IMR-90 (cell line): ENCODE results near the gene BCL2L1. TPM values are rescaled to one million over a fixed set of nuclear protein-coding genes. Genes with fewer than 3 reads are reported as not detected.
A peak's percentile ranks its signal among the peaks of the same experiment; 100 is the strongest.

Experiments
- ATAC-seq: fragments of 200-7000 bp; cut with Tn5 transposase; 2 replicates; pipeline ENCODE4 v1.9.1; 2020; ENCODE audit warnings: low read depth, mild to moderate bottlenecking, moderate library complexity
- BruUV-seq: library from RNA; stranded (reverse); fragments of 400-500 nt; replicated peaks from 2 replicates; lab custom pipeline; 2021; lab: Mats Ljungman, UMichigan
- CTCF ChIA-PET: fragments of 300-600 bp; formaldehyde crosslinking; extraction: SDS; loops from one replicate; lab custom pipeline; 2021; ENCODE audit warnings: antibody characterized with exemption; lab: Yijun Ruan, JAX
- POLR2A ChIA-PET: fragments of 300-600 bp; sonication (Branson Sonifier 250); formaldehyde crosslinking; loops from one replicate; lab custom pipeline; 2022; ENCODE audit warnings: antibody characterized with exemption; ENCODE audit not compliant: unreplicated experiment; lab: Charles Lee
- DNase-seq: peaks from one replicate; pipeline ENCODE4 v3.0.0; 2013
- H2AFZ ChIP-seq: replicated peaks from 2 replicates; pipeline ENCODE3; 2013; ENCODE audit warnings: low read length, mild to moderate bottlenecking; ENCODE audit not compliant: poor library complexity
- H2AK5ac ChIP-seq: 2 replicates; pipeline ENCODE4 v1.6.1; 2013; ENCODE audit warnings: low read depth, low read length, inconsistent platforms
- H2AK9ac ChIP-seq: replicated peaks from 2 replicates; pipeline ENCODE3; 2013; ENCODE audit warnings: mild to moderate bottlenecking, low read depth, low read length, moderate library complexity; ENCODE audit not compliant: poor library complexity
- H2BK120ac ChIP-seq: 2 replicates; pipeline ENCODE4 v1.6.1; 2013; ENCODE audit warnings: low read depth, low read length, inconsistent platforms
- H2BK15ac ChIP-seq: 3 replicates; pipeline ENCODE4 v1.6.1; 2013; ENCODE audit warnings: low read depth, low read length, inconsistent platforms
- H2BK20ac ChIP-seq: 2 replicates; pipeline ENCODE4 v1.6.1; 2013; ENCODE audit warnings: low read depth, mild to moderate bottlenecking, inconsistent platforms, low read length, moderate library complexity
- H2BK5ac ChIP-seq: 2 replicates; pipeline ENCODE4 v1.6.1; 2013; ENCODE audit warnings: mild to moderate bottlenecking, low read depth, low read length, inconsistent platforms; ENCODE audit not compliant: poor library complexity, severe bottlenecking
- H3K14ac ChIP-seq: replicated peaks from 2 replicates; pipeline ENCODE4 v1.6.1; 2013; ENCODE audit warnings: low read depth, low read length, inconsistent platforms
- H3K18ac ChIP-seq: 2 replicates; pipeline ENCODE4 v1.6.1; 2013; ENCODE audit warnings: low read depth, low read length, control low read depth
- H3K23ac ChIP-seq: 2 replicates; pipeline ENCODE4 v1.6.1; 2013; ENCODE audit warnings: low read depth, low read length, inconsistent platforms
- H3K27ac ChIP-seq: 2 replicates; pipeline ENCODE4 v1.5.1; 2013; ENCODE audit warnings: mild to moderate bottlenecking, control low read depth, low read length; ENCODE audit not compliant: insufficient read depth
- H3K27me3 ChIP-seq: 2 replicates; pipeline ENCODE4 v1.6.1; 2013; ENCODE audit warnings: low read length; ENCODE audit not compliant: control insufficient read depth, insufficient read depth
- H3K36me3 ChIP-seq: 2 replicates; pipeline ENCODE4 v1.6.1; 2013; ENCODE audit warnings: low read length, mixed read lengths; ENCODE audit not compliant: control insufficient read depth, insufficient read depth
- H3K4ac ChIP-seq: 2 replicates; pipeline ENCODE4 v1.6.1; 2013; ENCODE audit warnings: low read depth, low read length, inconsistent platforms
- H3K4me1 ChIP-seq: 2 replicates; pipeline ENCODE4 v1.6.1; 2013; ENCODE audit warnings: low read length, mixed read lengths; ENCODE audit not compliant: control insufficient read depth, insufficient read depth
- H3K4me2 ChIP-seq: 2 replicates; pipeline ENCODE4 v1.6.1; 2013; ENCODE audit warnings: low read depth, mild to moderate bottlenecking, control low read depth, low read length, moderate library complexity
- H3K4me3 ChIP-seq: 2 replicates; pipeline ENCODE4 v1.5.1; 2013; ENCODE audit warnings: low read depth, mild to moderate bottlenecking, control low read depth, low read length, moderate library complexity; ENCODE audit not compliant: insufficient read depth
- H3K56ac ChIP-seq: 2 replicates; pipeline ENCODE4 v1.6.1; 2013; ENCODE audit warnings: low read length, inconsistent platforms; ENCODE audit not compliant: insufficient read depth; ENCODE audit errors: extremely low read depth
- H3K79me1 ChIP-seq, 2 experiments: 2 replicates each; pipeline ENCODE4 v1.6.1; 2013; ENCODE audit warnings: low read length in 2 of 2, inconsistent platforms in 1 of 2, low read depth in 1 of 2
- H3K9ac ChIP-seq: 2 replicates; pipeline ENCODE4 v1.6.1; 2013; ENCODE audit warnings: low read depth, low read length, control low read depth
- H3K9me1 ChIP-seq: 2 replicates; pipeline ENCODE4 v1.6.1; 2013; ENCODE audit warnings: low read length, inconsistent platforms; ENCODE audit not compliant: insufficient read depth
- H3K9me3 ChIP-seq: 2 replicates; pipeline ENCODE4 v1.6.1; 2013; ENCODE audit warnings: low read length; ENCODE audit not compliant: control insufficient read depth, insufficient read depth
- H4K20me1 ChIP-seq: 2 replicates; pipeline ENCODE4 v1.6.1; 2013; ENCODE audit warnings: low read length, inconsistent platforms; ENCODE audit not compliant: insufficient read depth
- H4K5ac ChIP-seq: 2 replicates; pipeline ENCODE4 v1.6.1; 2013; ENCODE audit warnings: mild to moderate bottlenecking, low read depth, low read length, control low read depth
- H4K8ac ChIP-seq, 2 experiments: 2 replicates each; pipeline ENCODE4 v1.6.1; 2013; ENCODE audit warnings: low read depth in 2 of 2, low read length in 2 of 2, control low read depth in 1 of 2, inconsistent platforms in 1 of 2
- H4K91ac ChIP-seq: 2 replicates; pipeline ENCODE4 v1.6.1; 2013; ENCODE audit warnings: low read depth, low read length, inconsistent platforms; ENCODE audit not compliant: insufficient read depth
- BHLHE40 ChIP-seq: fragments of 150-350 bp; IDR thresholded peaks from 2 replicates; pipeline ENCODE4 v1.6.1; 2016; ENCODE audit warnings: mild to moderate bottlenecking, low read depth, low read length
- CEBPB ChIP-seq: IDR thresholded peaks from 2 replicates; pipeline ENCODE4 v1.6.1; 2012; ENCODE audit warnings: low read depth, low read length, improper control_type of control experiment
- CHD1 ChIP-seq: IDR thresholded peaks from 2 replicates; pipeline ENCODE4 v1.6.1; 2012; ENCODE audit warnings: low read depth, low read length, improper control_type of control experiment
- CTCF ChIP-seq: conservative IDR thresholded peaks from 2 replicates; pipeline ENCODE4 v1.5.1; 2012; ENCODE audit warnings: mild to moderate bottlenecking, low read depth, low read length, improper control_type of control experiment
- ELK1 ChIP-seq: fragments of 150-350 bp; IDR thresholded peaks from 2 replicates; pipeline ENCODE4 v1.6.1; 2016; ENCODE audit warnings: low read depth, mild to moderate bottlenecking, low read length, moderate library complexity, borderline replicate concordance
- FOS ChIP-seq: fragments of 150-350 bp; IDR thresholded peaks from 2 replicates; pipeline ENCODE4 v1.6.1; 2016; ENCODE audit warnings: low read depth, low read length
- MAFK ChIP-seq: IDR thresholded peaks from 2 replicates; pipeline ENCODE4 v1.6.1; 2012; ENCODE audit warnings: low read depth, low read length, improper control_type of control experiment
- MAZ ChIP-seq: IDR thresholded peaks from 2 replicates; pipeline ENCODE4 v1.6.1; 2012; ENCODE audit warnings: low read depth, mild to moderate bottlenecking, low read length, improper control_type of control experiment, moderate library complexity, borderline replicate concordance
- MXI1 ChIP-seq: IDR thresholded peaks from 2 replicates; pipeline ENCODE4 v1.6.1; 2012; ENCODE audit warnings: low read depth, mild to moderate bottlenecking, low read length, moderate library complexity, borderline replicate concordance
- NFE2L2 ChIP-seq: fragments of 150-350 bp; IDR thresholded peaks from 2 replicates; pipeline ENCODE4 v1.6.1; 2016; ENCODE audit warnings: low read depth, mild to moderate bottlenecking, low read length
- POLR2A ChIP-seq: IDR thresholded peaks from 2 replicates; pipeline ENCODE4 v1.6.1; 2012; ENCODE audit warnings: mild to moderate bottlenecking, low read depth, low read length
- RAD21 ChIP-seq: IDR thresholded peaks from 2 replicates; pipeline ENCODE4 v1.6.1; 2012; ENCODE audit warnings: low read length, improper control_type of control experiment
- RCOR1 ChIP-seq: IDR thresholded peaks from 2 replicates; pipeline ENCODE4 v1.6.1; 2012; ENCODE audit warnings: mild to moderate bottlenecking, low read length, improper control_type of control experiment; ENCODE audit not compliant: insufficient replicate concordance
- RFX5 ChIP-seq: IDR thresholded peaks from 2 replicates; pipeline ENCODE4 v1.8.0; 2012; ENCODE audit warnings: low read depth, mild to moderate bottlenecking, low read length, moderate library complexity
- SMC3 ChIP-seq: fragments of 150-350 bp; IDR thresholded peaks from 2 replicates; pipeline ENCODE4 v1.6.1; 2016; ENCODE audit warnings: low read depth, mild to moderate bottlenecking, antibody characterized with exemption, low read length, moderate library complexity
- USF2 ChIP-seq: fragments of 150-350 bp; IDR thresholded peaks from 2 replicates; pipeline ENCODE4 v1.6.1; 2017; ENCODE audit warnings: mild to moderate bottlenecking, antibody characterized with exemption, low read length, low read depth
- WGBS, 2 experiments: methylation state at CpG; one replicate each; pipeline versions ENCODE4 v1.1.5 to v1.1.7; 2013; ENCODE audit warnings: missing lambda C conversion rate in 2 of 2; ENCODE audit not compliant: insufficient read length in 1 of 2; ENCODE audit errors: extremely low coverage in 2 of 2; 5-methylcytosine and 5-hydroxymethylcytosine counted together
- dilution Hi-C: fragments of 300-500 bp; cut with HindIII; formaldehyde crosslinking; loops from one replicate; pipeline ENCODE4 v1.14.3; 2018; ENCODE audit warnings: low sequenced_read_pairs; ENCODE audit not compliant: unreplicated experiment
- in situ Hi-C: fragments of 300-500 bp; cut with MboI; formaldehyde crosslinking; loops from 3 replicates; pipeline ENCODE4 v1.14.3; 2019; ENCODE audit warnings: low sequenced_read_pairs, inconsistent platforms, mixed read lengths
- intact Hi-C: fragments of 100-400 bp; cut with micrococcal nuclease; formaldehyde crosslinking; loops from 2 replicates; pipeline ENCODE4 v1.10.0; 2022
- polyA plus RNA-seq, 3 experiments: library from polyadenylated mRNA; depleted of rRNA; stranded (reverse); fragments of >200 nt; gene quantifications; 2 replicates each; pipeline ENCODE4 v1.2.3, GENCODE V29; 2012; ENCODE audit warnings: low replicate concordance in 1 of 3
- total RNA-seq: library from RNA; depleted of rRNA; stranded (reverse); fragments of >200 nt; gene quantifications from 2 replicates; pipeline ENCODE4 v1.2.3, GENCODE V29; 2012

BCL2L1 gene
- total and polyA plus RNA-seq, 2 of the 4 experiments (the other 2 are of a cell fraction) = 40.2 to 41.9 TPM

- Histone ChIP-seq H2AFZ (no peak overlapping the region), H4K8ac (no peak overlapping the region), H2BK20ac (no peak overlapping the region), H3K4me1 (no peaks in the 10 kb centered on the region), H3K9me1 (no peaks in the 10 kb centered on the region; the same call in 1 of the 2 replicates), H4K20me1 (no peaks in the 10 kb centered on the region), H2BK120ac (no peak overlapping the region), H3K27me3 (no peaks in the 10 kb centered on the region), H3K9ac (no peak overlapping the region), H3K9me3 (no peaks in the 10 kb centered on the region), H4K5ac (no peak overlapping the region), H3K18ac (no peak overlapping the region), H3K4ac (no peak overlapping the region), H2AK5ac (peak overlapping the region; percentile 5; the same call in 1 of the 2 replicates), H3K4me3 (no peak overlapping the region), H3K56ac (no peak overlapping the region), H3K36me3 (no peaks in the 10 kb centered on the region), H3K14ac (0 out of 2 replicates have a peak overlapping the region, but pooled peaks have one; percentile 47), H2AK9ac (no peak overlapping the region), H3K23ac (no peak overlapping the region), H3K79me1 (no peaks in the 10 kb centered on the region), H3K4me2 (no peak overlapping the region), H2BK15ac (no peak overlapping the region), H2BK5ac (no peak overlapping the region), H3K27ac (no peak overlapping the region; the same call in 1 of the 2 replicates), H4K91ac (no peak overlapping the region)
- intact Hi-C loops = no loop called here
- CTCF ChIA-PET = no interaction called here
- BruUV-seq = no TSS peak
- in situ Hi-C loops = no loop called here
- no peak for ATAC-seq
- POLR2A ChIA-PET = interaction anchor here (0.7 kb wide), 1 partner anchor 9 kb away, joined by 7 read pairs; the partner anchor contains the start of gene BCL2L1
- WGBS, 2 experiments = no CpG with 5 or more reads among the region's 6 CpGs
- dilution Hi-C loops = no loop called here
- DNase-seq = no peak
- TF ChIP-seq CTCF (no peak), USF2 (no peak), RAD21 (no peak), FOS (no peak), RCOR1 (no peak), RFX5 (no peak), CEBPB (no peak), POLR2A (no peak), CHD1 (no peak), MAFK (no peak), MAZ (no peak), BHLHE40 (no peak), MXI1 (no peak), ELK1 (no peak), NFE2L2 (no peak), SMC3 (no peak)
These were observed 8.7 kb upstream of the BCL2L1 start for GRCh38 chr20:31731321-31731717.
